ENCODE measurements around the gene CHRD. TPM values are rescaled to one million over a fixed set of nuclear protein-coding genes. Genes with fewer than 3 reads are reported as not detected.
A peak's percentile ranks its signal among the peaks of the same experiment; 100 is the strongest.

CHRD gene
- total and polyA plus RNA-seq, 9 of the 15 experiments (the other 6 are each of a cell fraction or from before 2014, with no cell fraction given), result 0.11 to 1.3 (median 0.59) TPM; not detected in 3

DNA sequence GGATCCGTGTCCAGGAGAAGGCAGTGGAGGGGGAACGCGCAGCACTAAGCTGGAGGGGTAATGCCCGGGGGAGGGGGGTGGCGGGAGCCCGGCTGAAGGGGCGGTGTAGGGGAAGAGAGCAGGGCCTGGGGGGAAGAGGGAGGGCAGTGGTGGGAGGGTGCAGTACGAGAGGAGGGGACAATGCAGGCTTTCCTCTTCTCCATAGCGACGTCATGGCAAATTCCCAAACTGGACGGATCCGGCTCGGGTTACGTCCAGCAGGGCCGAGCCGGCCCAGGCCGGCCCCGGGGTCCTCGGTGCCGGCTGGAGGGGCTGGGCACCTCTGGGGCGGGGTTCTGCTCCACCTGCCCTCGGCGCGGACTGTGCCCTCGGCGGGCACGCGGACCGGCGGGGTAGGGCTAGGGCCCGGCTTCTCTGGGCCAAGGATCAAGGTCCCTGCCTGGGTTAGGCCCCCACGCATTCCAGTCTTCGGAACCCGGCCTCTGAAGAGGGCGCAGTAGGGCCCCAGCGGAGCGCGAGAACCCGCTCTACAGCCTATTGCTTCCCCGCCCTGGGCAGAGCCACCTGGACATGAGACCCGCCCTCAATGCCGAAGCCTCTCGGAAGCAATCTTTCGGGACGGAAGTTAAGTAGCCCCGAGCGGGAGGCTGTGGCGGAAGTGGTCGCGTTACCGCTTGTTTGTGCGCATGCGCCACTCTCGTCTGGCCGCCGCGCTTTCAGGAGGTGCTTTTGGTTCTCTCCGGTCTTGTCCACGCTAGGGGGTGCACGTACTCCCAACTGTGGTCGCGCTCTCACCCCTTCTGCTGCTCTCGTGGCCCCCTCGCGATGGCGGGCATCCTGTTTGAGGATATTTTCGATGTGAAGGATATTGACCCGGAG is 16.9 kb upstream of the CHRD start (continued):
- TF ChIP-seq JUN (IDR thresholded peaks at IDR 0.05; ENCODE audit: borderline replicate concordance, low read depth, low read length) (peak; percentile 37; the same call in 1 of the 2 replicates), JUN (CRISPR knock-in tag; IDR thresholded peaks at IDR 0.05; ENCODE audit: borderline replicate concordance) (0 out of 2 replicates have a peak, but pooled peaks have one; percentile 25), CBX8 (IDR thresholded peaks at IDR 0.05; ENCODE audit: borderline replicate concordance, extremely low read depth, low read depth, low read length, poor library complexity, severe bottlenecking) (no peak), RAD21 (CRISPR knock-in tag; conservative IDR thresholded peaks at IDR 0.05 in 1 of 2, IDR thresholded peaks at IDR 0.05 in 1 of 2) (peak; percentile 17 to 22; a peak in 1 of 4 replicates), GATAD2B (IDR thresholded peaks at IDR 0.05; ENCODE audit: borderline replicate concordance) (no peak), DDX20 (tag; IDR thresholded peaks at IDR 0.05; ENCODE audit: low read depth) (no peak), TAF1 (IDR thresholded peaks at IDR 0.05; ENCODE audit: control insufficient read depth, extremely low read depth, insufficient read depth, low read length, severe bottlenecking) (peak; percentile 84), MEF2A (IDR thresholded peaks at IDR 0.05; ENCODE audit: control insufficient read depth, low read depth, low read length) (no peak), BCOR (IDR thresholded peaks at IDR 0.05) (no peak; the same call in 1 of the 2 replicates), FIP1L1 (IDR thresholded peaks at IDR 0.05; ENCODE audit: low read depth, low read length, poor library complexity, severe bottlenecking) (peak; percentile 56), LCOR (CRISPR knock-in tag; IDR thresholded peaks at IDR 0.05) (peak; percentile 66), MEIS2 (IDR thresholded peaks at IDR 0.05; ENCODE audit: partially characterized antibody) (peak; percentile 87), HDAC6 (IDR thresholded peaks at IDR 0.05; ENCODE audit: low read depth, low read length) (no peak), JUNB (CRISPR knock-in tag; conservative IDR thresholded peaks at IDR 0.05) (no peak), CBX5 (IDR thresholded peaks at IDR 0.05; ENCODE audit: borderline replicate concordance, low read depth) (no peak), BCL6 (CRISPR knock-in tag; IDR thresholded peaks at IDR 0.05) (no peak), EHMT2 (IDR thresholded peaks at IDR 0.05) (no peak)
- TF ChIP-seq, protein P1, sequence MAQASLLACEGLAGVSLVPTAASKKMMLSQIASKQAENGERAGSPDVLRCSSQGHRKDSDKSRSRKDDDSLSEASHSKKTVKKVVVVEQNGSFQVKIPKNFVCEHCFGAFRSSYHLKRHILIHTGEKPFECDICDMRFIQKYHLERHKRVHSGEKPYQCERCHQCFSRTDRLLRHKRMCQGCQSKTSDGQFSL (CRISPR knock-in tag; IDR thresholded peaks at IDR 0.05), result no peak; the same call in 1 of the 2 replicates
- TF ChIP-seq, protein P1 (tag; IDR thresholded peaks at IDR 0.05), result peak in 1 of 2 experiments; percentile 58; a peak in 1 of 4 replicates
- TF ChIP-seq, protein P2, sequence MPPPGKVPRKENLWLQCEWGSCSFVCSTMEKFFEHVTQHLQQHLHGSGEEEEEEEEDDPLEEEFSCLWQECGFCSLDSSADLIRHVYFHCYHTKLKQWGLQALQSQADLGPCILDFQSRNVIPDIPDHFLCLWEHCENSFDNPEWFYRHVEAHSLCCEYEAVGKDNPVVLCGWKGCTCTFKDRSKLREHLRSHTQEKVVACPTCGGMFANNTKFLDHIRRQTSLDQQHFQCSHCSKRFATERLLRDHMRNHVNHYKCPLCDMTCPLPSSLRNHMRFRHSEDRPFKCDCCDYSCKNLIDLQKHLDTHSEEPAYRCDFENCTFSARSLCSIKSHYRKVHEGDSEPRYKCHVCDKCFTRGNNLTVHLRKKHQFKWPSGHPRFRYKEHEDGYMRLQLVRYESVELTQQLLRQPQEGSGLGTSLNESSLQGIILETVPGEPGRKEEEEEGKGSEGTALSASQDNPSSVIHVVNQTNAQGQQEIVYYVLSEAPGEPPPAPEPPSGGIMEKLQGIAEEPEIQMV (tag; conservative IDR thresholded peaks at IDR 0.05; ENCODE audit: low read depth), result no peak
- TF ChIP-seq, protein P3, sequence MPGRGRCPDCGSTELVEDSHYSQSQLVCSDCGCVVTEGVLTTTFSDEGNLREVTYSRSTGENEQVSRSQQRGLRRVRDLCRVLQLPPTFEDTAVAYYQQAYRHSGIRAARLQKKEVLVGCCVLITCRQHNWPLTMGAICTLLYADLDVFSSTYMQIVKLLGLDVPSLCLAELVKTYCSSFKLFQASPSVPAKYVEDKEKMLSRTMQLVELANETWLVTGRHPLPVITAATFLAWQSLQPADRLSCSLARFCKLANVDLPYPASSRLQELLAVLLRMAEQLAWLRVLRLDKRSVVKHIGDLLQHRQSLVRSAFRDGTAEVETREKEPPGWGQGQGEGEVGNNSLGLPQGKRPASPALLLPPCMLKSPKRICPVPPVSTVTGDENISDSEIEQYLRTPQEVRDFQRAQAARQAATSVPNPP (IDR thresholded peaks at IDR 0.05; ENCODE audit: borderline replicate concordance, insufficient read depth, insufficient read length), result no peak
- TF ChIP-seq, protein P4, sequence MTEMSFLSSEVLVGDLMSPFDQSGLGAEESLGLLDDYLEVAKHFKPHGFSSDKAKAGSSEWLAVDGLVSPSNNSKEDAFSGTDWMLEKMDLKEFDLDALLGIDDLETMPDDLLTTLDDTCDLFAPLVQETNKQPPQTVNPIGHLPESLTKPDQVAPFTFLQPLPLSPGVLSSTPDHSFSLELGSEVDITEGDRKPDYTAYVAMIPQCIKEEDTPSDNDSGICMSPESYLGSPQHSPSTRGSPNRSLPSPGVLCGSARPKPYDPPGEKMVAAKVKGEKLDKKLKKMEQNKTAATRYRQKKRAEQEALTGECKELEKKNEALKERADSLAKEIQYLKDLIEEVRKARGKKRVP (CRISPR knock-in tag; IDR thresholded peaks at IDR 0.05), result 0 out of 2 replicates have a peak, but pooled peaks have one; percentile 13

All from K562 (cell line).